ENCODE data around the gene STAT4. TPM values are rescaled to one million over a fixed set of nuclear protein-coding genes. Genes with fewer than 3 reads are reported as not detected.

STAT4 gene
- total RNA-seq, 1 donor from 2014 or later = 1.6 TPM

GRCh38 chr2:191078165-191078867 lies 72.5 kb downstream of the STAT4 start:
- TF ChIP-seq CTCF (IDR thresholded peaks at IDR 0.05; ENCODE audit: insufficient read depth, low read depth, low read length) = no peak
- no peak for TF ChIP-seq EZH2 (IDR thresholded peaks at IDR 0.05; ENCODE audit: insufficient read depth, low read length)
- no peak for DNase-seq (ENCODE audit: low read depth)
- H3K4me1 Mint-ChIP-seq (ENCODE audit: low read depth, unreplicated experiment) = no peaks in the 10 kb centered on the region
- H4K20me1 ChIP-seq (ENCODE audit: insufficient read depth, low read length) = no peaks in the 10 kb centered on the region
- no peaks in the 10 kb centered on the region for H3K9me3 ChIP-seq (ENCODE audit: insufficient read depth, low read depth, low read length)
- H3K4me3 Mint-ChIP-seq (ENCODE audit: unreplicated experiment) = no peak overlapping the region
- H2AFZ ChIP-seq (ENCODE audit: low read depth, low read length) = no peak overlapping the region
- H3K79me2 ChIP-seq (ENCODE audit: insufficient read depth, low read length) = no peaks in the 10 kb centered on the region
- no peak overlapping the region for H3K27ac ChIP-seq (ENCODE audit: low read depth, low read length)
- H3K4me3 ChIP-seq (ENCODE audit: insufficient read depth, low read depth, low read length) = no peak overlapping the region
- H3K4me2 ChIP-seq (ENCODE audit: low read length) = peak overlapping the region; percentile 5
- no peaks in the 10 kb centered on the region for H3K36me3 ChIP-seq (ENCODE audit: insufficient read depth, low read length)
- H3K4me1 ChIP-seq (ENCODE audit: insufficient read depth, low read length) = no peaks in the 10 kb centered on the region
- H3K27me3 Mint-ChIP-seq (ENCODE audit: low read depth, unreplicated experiment) = no peaks in the 10 kb centered on the region
- H3K9ac ChIP-seq (ENCODE audit: low read length) = no peak overlapping the region
- H3K36me3 Mint-ChIP-seq (ENCODE audit: low read depth, unreplicated experiment) = no peaks in the 10 kb centered on the region
- no peaks in the 10 kb centered on the region for H3K27me3 ChIP-seq (ENCODE audit: insufficient read depth, low read length)
- H3K9me3 Mint-ChIP-seq (ENCODE audit: unreplicated experiment) = peaks cover 4% of the 10 kb centered on the region
- no peak overlapping the region for H3K27ac Mint-ChIP-seq (ENCODE audit: unreplicated experiment)
- no peak for FAIRE-seq

- Histone ChIP-seq H3K4me3 (ENCODE audit: insufficient read depth, low read depth, low read length) (no peak overlapping the region), H3K79me2 (ENCODE audit: insufficient read depth, low read length) (no peaks in the 10 kb centered on the region), H3K27ac (ENCODE audit: low read depth, low read length) (no peak overlapping the region), H2AFZ (ENCODE audit: low read depth, low read length) (no peak overlapping the region), H4K20me1 (ENCODE audit: insufficient read depth, low read length) (no peaks in the 10 kb centered on the region), H3K9ac (ENCODE audit: low read length) (no peak overlapping the region), H3K4me2 (ENCODE audit: low read length) (no peak overlapping the region), H3K4me1 (ENCODE audit: insufficient read depth, low read length) (no peaks in the 10 kb centered on the region), H3K36me3 (ENCODE audit: insufficient read depth, low read length) (no peaks in the 10 kb centered on the region), H3K9me3 (ENCODE audit: insufficient read depth, low read depth, low read length) (no peaks in the 10 kb centered on the region), H3K27me3 (ENCODE audit: insufficient read depth, low read length) (no peaks in the 10 kb centered on the region)
- H3K4me1 Mint-ChIP-seq (ENCODE audit: low read depth, unreplicated experiment) = peaks cover 2% of the 10 kb centered on the region
- no peaks in the 10 kb centered on the region for H3K9me3 Mint-ChIP-seq (ENCODE audit: unreplicated experiment)
- FAIRE-seq (no peak), DNase-seq (ENCODE audit: low read depth) (no peak)
- H3K4me3 Mint-ChIP-seq (ENCODE audit: unreplicated experiment) = no peak overlapping the region
- H3K36me3 Mint-ChIP-seq (ENCODE audit: low read depth, unreplicated experiment) = no peaks in the 10 kb centered on the region
- no peaks in the 10 kb centered on the region for H3K27me3 Mint-ChIP-seq (ENCODE audit: low read depth, unreplicated experiment)
- no peak overlapping the region for H3K27ac Mint-ChIP-seq (ENCODE audit: unreplicated experiment)
- TF ChIP-seq EZH2 (IDR thresholded peaks at IDR 0.05; ENCODE audit: insufficient read depth, low read length) = no peak
- no peak for TF ChIP-seq CTCF (IDR thresholded peaks at IDR 0.05; ENCODE audit: insufficient read depth, low read depth, low read length)
These were observed 80.5 kb downstream of the STAT4 start for GRCh38 chr2:191070276-191070675.

- no peak overlapping the region for H3K9ac ChIP-seq (ENCODE audit: low read length)
- Mint-ChIP-seq H3K9me3 (ENCODE audit: unreplicated experiment) (no peaks in the 10 kb centered on the region), H3K4me1 (ENCODE audit: low read depth, unreplicated experiment) (peaks cover 2% of the 10 kb centered on the region), H3K27ac (ENCODE audit: unreplicated experiment) (no peak overlapping the region), H3K36me3 (ENCODE audit: low read depth, unreplicated experiment) (no peaks in the 10 kb centered on the region), H3K4me3 (ENCODE audit: unreplicated experiment) (no peak overlapping the region), H3K27me3 (ENCODE audit: low read depth, unreplicated experiment) (no peaks in the 10 kb centered on the region)
- no peak overlapping the region for H3K4me2 ChIP-seq (ENCODE audit: low read length)
- TF ChIP-seq EZH2 (IDR thresholded peaks at IDR 0.05; ENCODE audit: insufficient read depth, low read length) (no peak), CTCF (IDR thresholded peaks at IDR 0.05; ENCODE audit: insufficient read depth, low read depth, low read length) (no peak)
- FAIRE-seq = no peak
- H3K27ac ChIP-seq (ENCODE audit: low read depth, low read length) = no peak overlapping the region
- DNase-seq (ENCODE audit: low read depth) = no peak
- no peaks in the 10 kb centered on the region for H3K9me3 ChIP-seq (ENCODE audit: insufficient read depth, low read depth, low read length)
- no peaks in the 10 kb centered on the region for H3K36me3 ChIP-seq (ENCODE audit: insufficient read depth, low read length)
- no peak overlapping the region for H3K4me3 ChIP-seq (ENCODE audit: insufficient read depth, low read depth, low read length)
- H3K4me1 ChIP-seq (ENCODE audit: insufficient read depth, low read length) = no peaks in the 10 kb centered on the region
- no peak overlapping the region for H2AFZ ChIP-seq (ENCODE audit: low read depth, low read length)
- H4K20me1 ChIP-seq (ENCODE audit: insufficient read depth, low read length) = no peaks in the 10 kb centered on the region
- H3K79me2 ChIP-seq (ENCODE audit: insufficient read depth, low read length) = no peaks in the 10 kb centered on the region
- no peaks in the 10 kb centered on the region for H3K27me3 ChIP-seq (ENCODE audit: insufficient read depth, low read length)
These were observed 81.2 kb downstream of the STAT4 start for GRCh38 chr2:191069606-191070005.
